ENCODE results near the gene PARP11. TPM values are rescaled to one million over a fixed set of nuclear protein-coding genes. Genes with fewer than 3 reads are reported as not detected.
A peak's percentile ranks its signal among the peaks of the same experiment; 100 is the strongest.

Gene PARP11
- total RNA-seq, 1 donor from 2014 or later: 28.3 TPM

DNA sequence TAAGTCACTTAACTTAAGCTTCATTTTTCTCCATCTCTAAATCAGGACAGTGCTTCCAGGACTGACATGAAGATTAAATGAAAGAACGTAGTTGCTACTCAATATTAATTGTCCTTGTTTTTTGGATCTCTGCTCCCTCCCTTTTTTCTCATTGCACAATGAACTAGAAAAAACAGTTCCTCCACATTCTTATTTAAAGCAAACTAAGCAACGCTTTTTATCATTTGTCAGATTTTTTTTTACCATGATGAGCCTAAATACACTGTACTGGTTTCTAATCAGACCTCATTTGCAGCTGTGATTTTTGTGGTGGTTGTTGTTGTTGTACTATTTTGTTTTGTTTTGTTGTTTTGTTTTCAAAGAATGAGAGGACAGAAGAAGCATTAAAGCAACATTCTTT lies 23.2 kb upstream of the PARP11 start:
- no peaks in the 10 kb centered on the region for H3K9me3 Mint-ChIP-seq (ENCODE audit: low read depth)
- no peak for DNase-seq (ENCODE audit: low spot score, unreplicated experiment)
- H3K27ac Mint-ChIP-seq: no peak overlapping the region
- H3K36me3 Mint-ChIP-seq (ENCODE audit: insufficient read depth): no peaks in the 10 kb centered on the region
- H3K4me3 Mint-ChIP-seq (ENCODE audit: low read depth): no peak overlapping the region
- no peaks in the 10 kb centered on the region for H3K27me3 Mint-ChIP-seq
- TF ChIP-seq, protein P1, sequence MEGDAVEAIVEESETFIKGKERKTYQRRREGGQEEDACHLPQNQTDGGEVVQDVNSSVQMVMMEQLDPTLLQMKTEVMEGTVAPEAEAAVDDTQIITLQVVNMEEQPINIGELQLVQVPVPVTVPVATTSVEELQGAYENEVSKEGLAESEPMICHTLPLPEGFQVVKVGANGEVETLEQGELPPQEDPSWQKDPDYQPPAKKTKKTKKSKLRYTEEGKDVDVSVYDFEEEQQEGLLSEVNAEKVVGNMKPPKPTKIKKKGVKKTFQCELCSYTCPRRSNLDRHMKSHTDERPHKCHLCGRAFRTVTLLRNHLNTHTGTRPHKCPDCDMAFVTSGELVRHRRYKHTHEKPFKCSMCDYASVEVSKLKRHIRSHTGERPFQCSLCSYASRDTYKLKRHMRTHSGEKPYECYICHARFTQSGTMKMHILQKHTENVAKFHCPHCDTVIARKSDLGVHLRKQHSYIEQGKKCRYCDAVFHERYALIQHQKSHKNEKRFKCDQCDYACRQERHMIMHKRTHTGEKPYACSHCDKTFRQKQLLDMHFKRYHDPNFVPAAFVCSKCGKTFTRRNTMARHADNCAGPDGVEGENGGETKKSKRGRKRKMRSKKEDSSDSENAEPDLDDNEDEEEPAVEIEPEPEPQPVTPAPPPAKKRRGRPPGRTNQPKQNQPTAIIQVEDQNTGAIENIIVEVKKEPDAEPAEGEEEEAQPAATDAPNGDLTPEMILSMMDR (IDR thresholded peaks at IDR 0.05; ENCODE audit: unreplicated experiment): no peak
- H3K4me1 Mint-ChIP-seq (ENCODE audit: low read depth): no peaks in the 10 kb centered on the region

DNA sequence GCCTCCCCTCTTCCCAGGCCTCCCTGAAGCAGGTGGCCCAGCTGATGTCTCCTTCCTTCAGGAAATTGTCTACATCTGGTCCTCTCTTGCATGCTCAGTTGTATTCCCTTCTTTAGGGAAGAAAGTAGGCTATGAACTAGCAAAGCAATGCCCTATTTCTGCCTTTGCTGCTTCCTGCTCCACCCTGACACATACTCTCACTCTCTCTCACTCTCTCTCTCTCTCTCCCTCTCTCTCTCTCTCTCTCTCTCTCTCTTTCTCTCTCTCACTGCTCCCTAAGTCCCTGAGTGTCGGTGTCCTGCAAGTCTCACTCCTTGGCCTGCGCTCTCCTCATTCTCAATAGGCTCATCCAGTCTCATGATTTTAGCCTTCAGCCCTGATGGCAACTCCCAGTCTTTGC lies 19.4 kb upstream of the PARP11 start:
- H3K27ac Mint-ChIP-seq: no peak overlapping the region
- H3K4me3 Mint-ChIP-seq (ENCODE audit: low read depth): no peak overlapping the region
- H3K27me3 Mint-ChIP-seq: peaks cover 3% of the 10 kb centered on the region
- H3K36me3 Mint-ChIP-seq (ENCODE audit: insufficient read depth): no peaks in the 10 kb centered on the region
- no peaks in the 10 kb centered on the region for H3K4me1 Mint-ChIP-seq (ENCODE audit: low read depth)
- TF ChIP-seq, protein P1 (IDR thresholded peaks at IDR 0.05; ENCODE audit: unreplicated experiment): no peak
- no peaks in the 10 kb centered on the region for H3K9me3 Mint-ChIP-seq (ENCODE audit: low read depth)
- DNase-seq (ENCODE audit: low spot score, unreplicated experiment): no peak

- TF ChIP-seq, protein P1 (IDR thresholded peaks at IDR 0.05; ENCODE audit: unreplicated experiment): no peak
- no peaks in the 10 kb centered on the region for H3K9me3 Mint-ChIP-seq (ENCODE audit: low read depth)
- H3K36me3 Mint-ChIP-seq (ENCODE audit: insufficient read depth): no peaks in the 10 kb centered on the region
- no peaks in the 10 kb centered on the region for H3K4me1 Mint-ChIP-seq (ENCODE audit: low read depth)
- H3K27me3 Mint-ChIP-seq: peaks cover 3% of the 10 kb centered on the region
- H3K27ac Mint-ChIP-seq: no peak overlapping the region
- DNase-seq (ENCODE audit: low spot score, unreplicated experiment): no peak
- no peak overlapping the region for H3K4me3 Mint-ChIP-seq (ENCODE audit: low read depth)
These were observed 18.0 kb upstream of the PARP11 start for GRCh38 chr12:3891201-3891600.

DNA sequence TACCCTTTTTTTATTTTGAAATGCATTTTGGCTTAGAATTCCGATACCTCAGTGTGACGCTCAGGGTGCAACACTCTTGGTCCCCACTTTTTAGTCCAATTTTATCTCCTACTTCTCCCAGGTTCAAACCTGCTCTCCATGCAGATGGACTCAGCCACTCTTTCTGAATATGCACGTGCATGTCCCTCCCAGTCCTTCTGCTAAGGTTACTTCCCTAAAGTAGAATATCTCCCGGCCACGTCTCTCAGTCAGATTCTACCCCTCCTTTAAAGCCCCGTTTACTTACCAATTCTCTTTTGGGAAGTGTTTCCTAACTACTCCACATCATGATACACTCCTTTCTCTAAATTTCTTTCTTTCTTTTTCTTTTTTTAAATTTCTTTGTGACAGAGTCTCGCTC lies 15.5 kb upstream of the PARP11 start:
- no peaks in the 10 kb centered on the region for H3K9me3 Mint-ChIP-seq (ENCODE audit: low read depth)
- H3K4me1 Mint-ChIP-seq (ENCODE audit: low read depth): peaks cover 4% of the 10 kb centered on the region
- no peak overlapping the region for H3K4me3 Mint-ChIP-seq (ENCODE audit: low read depth)
- peaks cover 9% of the 10 kb centered on the region for H3K27me3 Mint-ChIP-seq
- no peak overlapping the region for H3K27ac Mint-ChIP-seq
- no peak for DNase-seq (ENCODE audit: low spot score, unreplicated experiment)
- TF ChIP-seq, protein P1 (IDR thresholded peaks at IDR 0.05; ENCODE audit: unreplicated experiment): no peak
- no peaks in the 10 kb centered on the region for H3K36me3 Mint-ChIP-seq (ENCODE audit: insufficient read depth)

DNA sequence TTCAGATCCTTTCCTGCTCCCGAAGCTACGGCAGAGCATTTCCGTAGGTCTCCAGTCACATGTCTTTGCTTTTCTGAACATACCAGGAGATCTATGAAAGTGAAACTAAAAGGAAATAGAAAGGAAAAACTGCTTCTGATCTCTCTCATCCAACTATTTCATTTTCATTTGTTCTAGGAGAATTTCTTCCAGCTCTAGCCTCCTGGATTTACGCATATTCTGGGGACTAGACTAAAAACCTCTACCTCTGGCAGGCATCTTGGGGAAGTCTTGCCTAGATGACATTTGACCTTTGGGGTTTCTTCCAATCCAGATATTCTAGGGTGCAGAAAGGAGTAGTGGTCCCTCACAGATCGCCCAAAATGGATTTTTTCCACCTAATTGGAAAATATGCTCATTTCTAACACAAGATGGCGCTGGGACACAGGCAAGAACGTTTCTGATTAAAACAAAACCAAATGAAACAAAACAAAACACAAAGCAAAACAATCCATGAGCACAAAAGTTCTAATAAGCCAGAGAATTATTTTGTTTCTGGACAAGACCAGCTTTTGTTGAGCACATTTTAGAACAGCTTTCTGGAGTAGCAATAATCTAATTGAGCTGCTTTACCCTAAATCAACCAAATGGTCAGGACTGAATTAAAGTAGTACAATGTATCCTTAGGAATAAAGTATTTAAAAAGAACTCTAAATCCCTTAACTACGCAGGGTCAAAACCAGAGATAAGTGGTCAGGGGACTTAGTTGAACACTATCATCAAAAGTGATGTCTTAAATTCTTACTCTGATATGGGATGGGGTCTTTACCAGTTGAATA lies 12.3 kb upstream of the PARP11 start:
- Mint-ChIP-seq H3K27me3 (peaks cover 9% of the 10 kb centered on the region), H3K4me1 (ENCODE audit: low read depth) (peaks cover 6% of the 10 kb centered on the region), H3K36me3 (ENCODE audit: insufficient read depth) (no peaks in the 10 kb centered on the region), H3K27ac (no peak overlapping the region), H3K4me3 (ENCODE audit: low read depth) (no peak overlapping the region), H3K9me3 (ENCODE audit: low read depth) (no peaks in the 10 kb centered on the region)
- no peak for DNase-seq (ENCODE audit: low spot score, unreplicated experiment)
- TF ChIP-seq, protein P1 (IDR thresholded peaks at IDR 0.05; ENCODE audit: unreplicated experiment): peak; percentile 99

All from progenitor cell of endocrine pancreas (in vitro differentiated cells).